ENCODE measurements around the gene MARCHF6. TPM values are rescaled to one million over a fixed set of nuclear protein-coding genes. Genes with fewer than 3 reads are reported as not detected.

Gene MARCHF6
- total RNA-seq, 2 donors from 2014 or later: 156 to 198 TPM

DNA sequence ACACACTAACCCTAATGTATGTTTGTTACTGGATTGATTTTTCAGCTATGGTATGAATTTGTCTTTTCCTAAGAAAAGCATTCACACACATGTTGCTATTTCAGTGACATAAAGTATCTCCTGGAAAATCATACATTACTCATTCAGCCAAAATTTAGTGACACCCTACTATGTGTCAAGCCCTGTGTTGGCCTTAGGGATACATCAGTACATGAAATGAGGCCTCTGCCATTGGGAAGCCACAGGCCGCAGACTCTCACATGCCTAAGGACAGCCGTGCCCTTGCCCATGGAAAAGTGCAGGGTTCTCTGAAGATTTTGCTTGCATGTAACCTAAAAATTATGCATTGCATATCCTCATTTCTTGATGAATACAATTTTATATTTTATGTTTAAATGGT is 5.2 kb upstream of the MARCHF6 start:
- Mint-ChIP-seq H3K4me3 (no peak overlapping the region), H3K36me3 (ENCODE audit: low read depth) (no peaks in the 10 kb centered on the region), H3K27ac (no peak overlapping the region), H3K27me3 (no peaks in the 10 kb centered on the region), H3K4me1 (peaks cover 3% of the 10 kb centered on the region)
- ATAC-seq (no peak), DNase-seq (no peak)
- no peaks in the 10 kb centered on the region for H3K9me3 ChIP-seq (ENCODE audit: control insufficient read depth, low read length, poor library complexity, severe bottlenecking)

GRCh38 chr5:10351199-10351905 is 2.1 kb upstream of the MARCHF6 start:
- ATAC-seq (no peak), DNase-seq (no peak)
- Mint-ChIP-seq H3K27me3 (no peaks in the 10 kb centered on the region), H3K4me3 (no peak overlapping the region), H3K27ac (peak overlapping the region; percentile 99), H3K4me1 (peaks cover 15% of the 10 kb centered on the region), H3K36me3 (ENCODE audit: low read depth) (peaks cover 2% of the 10 kb centered on the region)
- H3K9me3 ChIP-seq (ENCODE audit: control insufficient read depth, low read length, poor library complexity, severe bottlenecking): no peaks in the 10 kb centered on the region

GRCh38 chr5:10351919-10352318 is 1.6 kb upstream of the MARCHF6 start:
- Mint-ChIP-seq H3K27ac (peak overlapping the region; percentile 99), H3K27me3 (no peaks in the 10 kb centered on the region), H3K36me3 (ENCODE audit: low read depth) (peaks cover 2% of the 10 kb centered on the region), H3K4me1 (peaks cover 18% of the 10 kb centered on the region), H3K4me3 (peak overlapping the region; percentile 53)
- no peaks in the 10 kb centered on the region for H3K9me3 ChIP-seq (ENCODE audit: control insufficient read depth, low read length, poor library complexity, severe bottlenecking)
- no peak for ATAC-seq
- DNase-seq: no peak

DNA sequence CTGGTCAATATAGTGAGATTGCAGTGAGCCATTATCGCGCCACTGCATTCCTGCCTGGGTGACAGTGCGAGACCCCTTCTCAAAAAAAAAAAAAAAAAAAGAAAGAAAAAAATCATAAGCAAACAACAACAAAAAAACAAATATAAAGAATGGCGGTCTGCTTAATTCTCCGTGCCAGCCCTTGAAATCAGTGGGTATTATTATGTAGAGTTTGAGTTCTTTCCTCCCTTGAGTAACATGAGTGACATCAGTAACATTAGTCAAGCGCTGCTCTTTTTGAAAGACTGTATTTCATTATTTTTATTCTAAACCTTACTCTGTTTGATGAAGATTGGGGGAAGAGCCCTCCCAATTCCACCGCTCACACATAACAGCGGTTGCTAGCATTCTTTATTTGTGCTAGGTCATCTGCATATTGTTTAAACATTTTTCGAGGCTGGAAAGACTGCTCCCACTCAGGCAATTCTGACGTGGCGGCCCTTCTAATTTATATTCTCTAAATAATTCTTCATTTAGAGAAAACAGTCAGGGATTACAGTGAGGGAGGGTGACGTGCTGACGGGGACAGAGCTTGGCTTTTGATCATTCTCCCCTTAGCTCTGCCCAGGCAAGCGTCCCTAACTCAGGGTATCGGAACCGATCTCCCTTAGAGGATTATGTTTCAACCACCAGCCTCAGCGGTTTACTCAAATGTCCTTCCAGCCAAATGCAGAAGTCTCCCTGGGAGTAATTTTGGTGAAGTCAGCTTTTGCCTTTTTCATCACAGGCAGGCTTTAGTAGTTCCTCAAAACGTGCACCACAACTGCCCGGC is 860 bp upstream of the MARCHF6 start:
- H3K27me3 Mint-ChIP-seq: no peaks in the 10 kb centered on the region
- peaks cover 22% of the 10 kb centered on the region for H3K4me1 Mint-ChIP-seq
- peak overlapping the region; percentile 99 for H3K27ac Mint-ChIP-seq
- no peaks in the 10 kb centered on the region for H3K9me3 ChIP-seq (ENCODE audit: control insufficient read depth, low read length, poor library complexity, severe bottlenecking)
- H3K36me3 Mint-ChIP-seq (ENCODE audit: low read depth): peaks cover 2% of the 10 kb centered on the region
- H3K4me3 Mint-ChIP-seq: peak overlapping the region; percentile 99
- peak; percentile 1 for ATAC-seq
- no peak for DNase-seq

DNA sequence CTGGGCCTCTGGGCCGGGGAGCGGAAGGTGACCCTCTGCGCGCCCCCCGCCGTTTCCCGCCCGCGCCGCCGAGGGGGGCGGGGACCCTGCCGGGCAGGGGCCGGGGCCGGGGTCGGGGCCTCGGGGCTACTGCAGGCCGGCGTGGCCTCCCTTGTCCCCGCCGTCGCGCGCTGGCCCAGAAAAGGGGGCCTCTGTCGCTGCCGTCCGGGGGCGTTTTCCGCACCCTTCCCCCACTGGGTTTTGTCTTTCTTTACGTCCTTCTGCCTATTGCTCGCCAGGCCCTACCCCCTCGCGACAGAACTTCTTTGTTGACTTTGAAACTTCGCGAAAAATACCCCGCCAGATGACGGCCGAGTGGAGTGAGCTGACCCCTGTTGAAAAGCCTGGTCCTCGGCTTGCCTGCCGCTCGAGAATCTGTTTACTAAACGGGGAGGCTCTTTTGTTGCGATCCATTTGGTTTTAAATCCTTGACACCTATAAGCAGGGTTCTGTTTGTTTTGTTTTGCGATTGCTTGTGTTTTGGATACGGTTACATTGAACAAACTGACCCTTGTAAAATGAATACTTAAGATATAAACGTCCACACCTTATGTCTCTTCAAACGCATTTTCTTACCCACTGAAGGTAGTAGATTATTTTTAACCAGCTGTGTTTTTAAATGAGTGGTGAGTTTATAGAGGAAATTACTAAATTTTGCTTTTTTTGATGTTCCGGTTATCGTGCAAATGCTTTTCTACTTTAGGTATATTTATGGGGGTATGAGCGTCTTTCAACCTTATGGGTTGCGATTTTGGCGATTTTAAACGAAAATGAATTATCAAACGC is 765 bp downstream of the MARCHF6 start:
- Mint-ChIP-seq H3K27me3 (no peaks in the 10 kb centered on the region), H3K4me3 (peak overlapping the region; percentile 99), H3K36me3 (ENCODE audit: low read depth) (peaks cover 5% of the 10 kb centered on the region), H3K4me1 (peaks cover 30% of the 10 kb centered on the region), H3K27ac (peak overlapping the region; percentile 99)
- H3K9me3 ChIP-seq (ENCODE audit: control insufficient read depth, low read length, poor library complexity, severe bottlenecking): no peaks in the 10 kb centered on the region
- DNase-seq (peak in 2 of 3 donors; percentile 19 to 21), ATAC-seq (no peak)

DNA sequence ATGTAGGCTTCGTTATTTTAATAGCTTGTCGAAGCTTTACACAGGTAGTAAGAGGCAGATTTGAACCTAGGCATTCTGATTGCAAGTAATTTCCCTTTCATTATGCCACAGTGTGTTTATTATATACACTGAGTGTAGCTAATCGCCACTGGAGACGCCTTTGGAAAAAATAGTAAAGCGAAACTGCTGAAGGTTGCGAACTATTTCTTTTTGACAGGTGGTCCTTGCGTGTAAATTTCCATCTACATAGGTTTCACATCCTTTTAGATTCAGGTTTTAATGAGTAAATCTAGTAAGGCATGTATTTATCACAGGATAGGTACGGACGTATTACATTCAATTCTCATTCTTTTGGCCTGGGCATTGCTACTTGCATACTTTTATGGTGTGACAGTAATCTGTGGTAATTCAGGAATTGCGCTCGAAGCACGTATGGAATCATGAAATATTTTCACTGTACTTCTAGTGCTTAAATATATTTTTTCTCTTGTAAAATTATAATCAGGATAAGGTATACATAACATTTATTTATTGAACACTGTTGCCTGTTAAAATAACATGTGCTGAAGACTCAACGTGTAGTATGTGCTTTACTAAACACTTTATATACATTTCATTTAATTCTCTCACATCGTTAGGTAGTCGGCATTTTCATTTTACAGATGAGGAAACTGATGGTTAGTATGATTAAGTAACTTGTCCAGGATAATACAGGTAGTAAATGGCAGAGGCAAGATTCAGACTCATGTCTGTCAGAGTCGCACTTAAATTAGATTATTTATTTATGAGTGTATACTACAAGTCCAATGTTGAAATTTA is 1.8 kb downstream of the MARCHF6 start:
- peaks cover 32% of the 10 kb centered on the region for H3K4me1 Mint-ChIP-seq
- H3K27me3 Mint-ChIP-seq: no peaks in the 10 kb centered on the region
- DNase-seq (no peak), ATAC-seq (no peak)
- H3K36me3 Mint-ChIP-seq (ENCODE audit: low read depth): peaks cover 5% of the 10 kb centered on the region
- H3K9me3 ChIP-seq (ENCODE audit: control insufficient read depth, low read length, poor library complexity, severe bottlenecking): no peaks in the 10 kb centered on the region
- H3K27ac Mint-ChIP-seq: peak overlapping the region; percentile 99
- H3K4me3 Mint-ChIP-seq: peak overlapping the region; percentile 99

DNA sequence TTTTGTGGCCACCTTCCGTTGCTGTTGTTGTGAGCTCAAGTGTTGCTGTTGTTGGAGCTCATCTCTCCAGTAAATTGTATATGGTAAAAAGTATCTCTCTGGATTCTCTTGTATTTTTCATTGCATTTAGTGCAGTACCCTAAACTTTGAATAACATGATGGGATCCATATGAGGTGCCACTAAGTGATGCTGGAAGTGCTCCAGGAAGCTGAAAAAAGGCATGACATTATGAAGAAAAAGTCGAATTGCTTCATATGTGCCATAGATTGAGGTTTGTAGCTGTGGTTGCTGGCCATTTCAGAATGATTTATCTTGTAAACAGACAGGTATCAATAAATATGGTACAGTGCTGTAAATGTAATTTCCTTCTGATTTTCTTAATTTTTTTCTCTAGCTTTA is 5.5 kb downstream of the MARCHF6 start:
- no peak overlapping the region for H3K4me3 Mint-ChIP-seq
- ATAC-seq: no peak

GRCh38 chr5:10360686-10361085 is 7.2 kb downstream of the MARCHF6 start:
- Mint-ChIP-seq H3K4me3 (no peak overlapping the region), H3K27ac (peak overlapping the region; percentile 63)

More for the DNA sequence above, 5.5 kb downstream of the MARCHF6 start:
- DNase-seq: no peak
- no peak overlapping the region for H3K27ac Mint-ChIP-seq
- H3K9me3 ChIP-seq (ENCODE audit: control insufficient read depth, low read length, poor library complexity, severe bottlenecking): no peaks in the 10 kb centered on the region
- peaks cover 45% of the 10 kb centered on the region for H3K4me1 Mint-ChIP-seq
- H3K27me3 Mint-ChIP-seq: no peaks in the 10 kb centered on the region
- H3K36me3 Mint-ChIP-seq (ENCODE audit: low read depth): peaks cover 5% of the 10 kb centered on the region

GRCh38 chr5:10363519-10364185 is 10.2 kb downstream of the MARCHF6 start:
- Mint-ChIP-seq H3K27ac (no peak overlapping the region), H3K27me3 (no peaks in the 10 kb centered on the region), H3K4me1 (peaks cover 42% of the 10 kb centered on the region), H3K4me3 (no peak overlapping the region), H3K36me3 (ENCODE audit: low read depth) (peaks cover 2% of the 10 kb centered on the region)
- ATAC-seq (no peak), DNase-seq (no peak)
- H3K9me3 ChIP-seq (ENCODE audit: control insufficient read depth, low read length, poor library complexity, severe bottlenecking): no peaks in the 10 kb centered on the region

More at GRCh38 chr5:10360686-10361085, 7.2 kb downstream of the MARCHF6 start:
- Mint-ChIP-seq H3K36me3 (ENCODE audit: low read depth) (peaks cover 3% of the 10 kb centered on the region), H3K4me1 (peaks cover 39% of the 10 kb centered on the region), H3K27me3 (no peaks in the 10 kb centered on the region)
- H3K9me3 ChIP-seq (ENCODE audit: control insufficient read depth, low read length, poor library complexity, severe bottlenecking): no peaks in the 10 kb centered on the region
- DNase-seq (no peak), ATAC-seq (no peak)

GRCh38 chr5:10364186-10364689 is 10.7 kb downstream of the MARCHF6 start:
- no peaks in the 10 kb centered on the region for H3K27me3 Mint-ChIP-seq
- peaks cover 44% of the 10 kb centered on the region for H3K4me1 Mint-ChIP-seq
- H3K36me3 Mint-ChIP-seq (ENCODE audit: low read depth): peaks cover 2% of the 10 kb centered on the region
- H3K27ac Mint-ChIP-seq: no peak overlapping the region
- ATAC-seq (peak; percentile 59), DNase-seq (no peak)
- no peaks in the 10 kb centered on the region for H3K9me3 ChIP-seq (ENCODE audit: control insufficient read depth, low read length, poor library complexity, severe bottlenecking)
- no peak overlapping the region for H3K4me3 Mint-ChIP-seq

DNA sequence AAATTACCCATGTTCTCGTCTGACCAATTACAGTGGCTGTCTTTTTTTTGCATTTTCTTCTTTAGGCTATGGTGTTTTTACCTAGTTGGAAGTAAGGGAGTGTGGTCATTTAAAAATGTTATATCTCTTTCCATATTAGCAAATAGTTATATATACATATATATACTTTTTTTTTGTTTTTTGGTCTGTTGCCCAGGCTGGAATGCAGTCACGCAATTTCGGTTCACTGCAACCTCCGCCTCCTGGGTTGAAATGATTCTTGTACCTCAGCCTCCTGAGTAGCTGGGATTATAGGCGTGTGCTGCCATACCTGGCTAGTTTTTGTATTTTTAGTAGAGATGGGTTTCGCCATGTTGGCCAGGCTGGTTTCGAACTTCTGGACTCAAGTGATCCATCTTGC is 12.3 kb downstream of the MARCHF6 start:
- Mint-ChIP-seq H3K27ac (no peak overlapping the region), H3K36me3 (ENCODE audit: low read depth) (peaks cover 2% of the 10 kb centered on the region), H3K27me3 (no peaks in the 10 kb centered on the region), H3K4me1 (peaks cover 47% of the 10 kb centered on the region), H3K4me3 (no peak overlapping the region)
- no peak for DNase-seq
- no peak for ATAC-seq
- no peaks in the 10 kb centered on the region for H3K9me3 ChIP-seq (ENCODE audit: control insufficient read depth, low read length, poor library complexity, severe bottlenecking)
